HG02798 (cell line): Measurements from ENCODE around the gene OCIAD1.
A peak's percentile ranks its signal among the peaks of the same experiment; 100 is the strongest.
"Not testable (repeated sequence)": the region's sequence is repeated elsewhere in the genome, so short reads cannot be mapped to it uniquely, and the experiment has no call there.

Experiments used
- ATAC-seq: cut with Tn5 transposase; IDR thresholded peaks from one replicate; pipeline ENCODE4 v1.9.1; 2021; ENCODE audit warnings: mild to moderate bottlenecking; ENCODE audit not compliant: unreplicated experiment, poor library complexity

Gene OCIAD1

GRCh38 chr4:48879561-48880442 is 48.9 kb downstream of the OCIAD1 start:
- no peak for ATAC-seq

GRCh38 chr4:48881646-48882045 is 50.8 kb downstream of the OCIAD1 start:
- not testable (repeated sequence) for ATAC-seq

- ATAC-seq, result not testable (repeated sequence)
Measured at GRCh38 chr4:48889750-48890149, 58.9 kb downstream of the OCIAD1 start.

GRCh38 chr4:48891028-48891619 is 60.2 kb downstream of the OCIAD1 start:
- no peak for ATAC-seq

GRCh38 chr4:48896845-48897244 is 66.0 kb downstream of the OCIAD1 start:
- ATAC-seq, result no peak

- no peak for ATAC-seq
Measured at GRCh38 chr4:48898733-48899431, 68.0 kb downstream of the OCIAD1 start.

- no peak for ATAC-seq
Measured at GRCh38 chr4:48899432-48899749, 68.5 kb downstream of the OCIAD1 start.

GRCh38 chr4:48899950-48900349 is 69.1 kb downstream of the OCIAD1 start:
- ATAC-seq, result no peak

GRCh38 chr4:48901196-48901595 is 70.3 kb downstream of the OCIAD1 start:
- no peak for ATAC-seq

GRCh38 chr4:48902266-48902665 is 71.4 kb downstream of the OCIAD1 start:
- ATAC-seq, result no peak

GRCh38 chr4:48904101-48904500 is 73.2 kb downstream of the OCIAD1 start:
- no peak for ATAC-seq

- ATAC-seq, result no peak
Measured at GRCh38 chr4:48904541-48905142, 73.8 kb downstream of the OCIAD1 start.

GRCh38 chr4:48905363-48906015 is 74.6 kb downstream of the OCIAD1 start:
- ATAC-seq, result no peak

GRCh38 chr4:48906206-48907173 is 75.6 kb downstream of the OCIAD1 start, which contains the start of gene OCIAD2:
OCIAD2 (minus strand) TSS chr4:48906774; CDS start chr4:48904549, 2,225 bp downstream.
- peak; percentile 97 for ATAC-seq

- ATAC-seq, result no peak
Measured at GRCh38 chr4:48907706-48908477, 77.0 kb downstream of the OCIAD1 start.

- ATAC-seq, result no peak
Measured at GRCh38 chr4:48908687-48909086, 77.8 kb downstream of the OCIAD1 start.

- no peak for ATAC-seq
Measured at GRCh38 chr4:48909697-48910096, 78.8 kb downstream of the OCIAD1 start.

- ATAC-seq, result no peak
Measured at GRCh38 chr4:48910511-48910910, 79.6 kb downstream of the OCIAD1 start.
